Activated CD4-positive, alpha-beta T cell treated with anti-CD3 and anti-CD28 coated beads, Interleukin-2, amount 50 U/mL, for 24 hours (primary cell): ENCODE measurements around the gene STAP1.
"Not testable (repeated sequence)": the region's sequence is repeated elsewhere in the genome, so short reads cannot be mapped to it uniquely, and the experiment has no call there.

Experiments
- DNase-seq, 2 donors: peaks; one replicate each; pipeline ENCODE4 v3.0.0-alpha.2; 2020; ENCODE audit warnings: low read depth in 1 of 2, low spot score in 1 of 2

STAP1 gene

DNA sequence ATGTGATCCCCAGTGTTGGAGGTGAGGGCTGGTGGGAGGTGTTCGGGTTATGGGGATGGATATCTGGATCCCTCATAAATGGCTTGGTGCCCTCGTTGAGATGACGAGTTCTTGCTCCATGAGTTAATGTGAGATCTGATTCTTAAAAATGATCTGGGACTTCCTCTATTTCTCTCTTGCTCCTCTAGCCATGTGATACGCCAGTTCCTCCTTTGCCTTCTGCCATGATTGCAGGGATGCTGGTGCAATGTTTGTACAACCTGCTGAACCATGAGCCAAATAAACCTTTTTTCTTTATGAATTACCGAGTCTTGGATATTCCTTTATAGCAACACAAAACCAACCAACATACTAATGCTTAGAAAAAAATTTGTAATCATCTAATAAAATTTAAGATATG is 56.6 kb downstream of the STAP1 start:
- DNase-seq: no peak

- no peak for DNase-seq
Measured at GRCh38 chr4:67616478-67616877, 58.0 kb downstream of the STAP1 start.

- DNase-seq: no peak
Measured at GRCh38 chr4:67624939-67625338, 66.4 kb downstream of the STAP1 start.

- no peak for DNase-seq
Measured at GRCh38 chr4:67632492-67632891, 74.0 kb downstream of the STAP1 start.

- DNase-seq: no peak
Measured at GRCh38 chr4:67634741-67635140, 76.2 kb downstream of the STAP1 start.

DNA sequence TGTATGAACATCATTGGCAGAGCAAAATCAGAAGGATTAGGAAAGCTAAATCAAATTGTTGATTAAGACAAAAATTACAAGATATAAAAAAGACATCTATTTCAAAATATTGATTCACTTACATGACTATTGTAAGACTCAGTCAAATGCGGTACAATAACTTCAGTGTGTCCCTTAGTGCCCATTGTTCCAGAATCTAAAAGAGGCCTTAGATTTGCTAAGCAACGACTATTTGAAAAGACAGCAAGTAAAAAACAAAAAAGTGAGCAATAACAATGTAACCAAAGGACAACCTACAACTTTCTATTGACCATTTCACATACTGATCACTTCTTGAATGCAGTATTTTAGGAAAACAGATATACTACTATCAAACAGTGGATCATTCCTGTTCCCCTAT is 76.8 kb downstream of the STAP1 start:
- DNase-seq: no peak

DNA sequence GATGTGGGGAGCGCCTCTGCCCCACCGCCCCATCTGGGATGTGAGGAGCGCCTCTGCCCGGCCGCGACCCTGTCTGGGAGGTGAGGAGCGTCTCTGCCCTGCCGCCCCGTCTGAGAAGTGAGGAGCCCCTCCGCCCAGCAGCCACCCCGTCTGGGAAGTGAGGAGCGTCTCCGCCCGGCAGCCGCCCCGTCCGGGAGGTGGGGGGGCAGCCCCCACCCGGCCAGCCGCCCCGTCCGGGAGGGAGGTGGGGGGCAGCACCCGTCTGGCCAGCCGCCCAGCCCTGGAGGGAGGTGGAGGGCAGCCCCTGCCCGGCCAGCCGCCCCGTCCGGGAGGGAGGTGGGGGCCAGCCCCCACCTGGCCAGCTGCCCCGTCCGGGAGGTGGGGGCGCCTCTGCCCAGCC is 78.5 kb downstream of the STAP1 start:
- not testable (repeated sequence) for DNase-seq

DNA sequence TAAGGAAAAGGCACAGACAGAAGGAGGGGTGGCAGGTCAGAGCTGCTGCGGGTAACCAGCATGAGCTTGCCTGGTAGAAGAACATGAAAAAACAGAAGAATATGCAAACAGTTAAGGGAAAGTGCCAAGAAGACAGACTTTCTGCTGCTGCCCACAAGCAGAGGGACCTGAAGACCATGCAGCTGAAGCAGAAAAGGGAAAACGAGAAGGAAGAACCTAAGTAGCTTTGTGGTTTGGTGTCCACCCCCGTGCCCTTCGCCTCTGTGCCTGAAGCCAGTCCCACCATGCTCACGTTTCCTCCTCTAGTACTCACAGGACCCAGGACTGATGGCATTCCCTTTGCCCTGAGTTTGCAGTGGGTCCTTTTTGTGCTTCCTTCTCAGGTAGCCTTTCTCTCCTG is 79.6 kb downstream of the STAP1 start:
- DNase-seq: no peak

DNA sequence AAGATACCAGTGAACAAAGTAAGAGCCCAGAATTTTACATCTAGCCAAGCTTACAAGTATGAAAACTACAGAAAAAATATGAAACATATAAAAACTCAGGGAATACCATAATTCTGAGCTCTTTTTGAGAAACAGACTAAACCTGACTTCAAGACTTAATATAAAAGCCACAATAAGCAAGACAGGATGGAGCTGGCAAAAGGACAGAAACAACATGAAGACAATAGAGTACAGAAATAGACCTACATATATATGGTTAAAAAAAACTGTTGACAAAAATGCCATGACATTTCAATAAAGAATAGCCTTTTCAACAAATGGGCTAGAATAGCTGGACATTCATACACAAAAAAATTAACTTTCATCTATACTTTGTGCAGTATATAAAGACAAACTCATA is 93.0 kb downstream of the STAP1 start:
- DNase-seq: no peak
